Central memory CD4-positive, alpha-beta T cell (primary cell): ENCODE results near the gene GALNT13.
"Not testable (repeated sequence)": the region's sequence is repeated elsewhere in the genome, so short reads cannot be mapped to it uniquely, and the experiment has no call there.

Experiments used
- DNase-seq: peaks from one replicate; pipeline ENCODE4 v3.0.0; 2022

Gene GALNT13

GRCh38 chr2:154439156-154439555, 567.4 kb downstream of the GALNT13 start:
- DNase-seq = no peak

- no peak for DNase-seq
Observed at GRCh38 chr2:154443919-154444318, 572.2 kb downstream of the GALNT13 start.

- no peak for DNase-seq
Observed at GRCh38 chr2:154446324-154446723, 574.6 kb downstream of the GALNT13 start.

GRCh38 chr2:154447727-154448418, 576.2 kb downstream of the GALNT13 start:
- DNase-seq = no peak

DNA sequence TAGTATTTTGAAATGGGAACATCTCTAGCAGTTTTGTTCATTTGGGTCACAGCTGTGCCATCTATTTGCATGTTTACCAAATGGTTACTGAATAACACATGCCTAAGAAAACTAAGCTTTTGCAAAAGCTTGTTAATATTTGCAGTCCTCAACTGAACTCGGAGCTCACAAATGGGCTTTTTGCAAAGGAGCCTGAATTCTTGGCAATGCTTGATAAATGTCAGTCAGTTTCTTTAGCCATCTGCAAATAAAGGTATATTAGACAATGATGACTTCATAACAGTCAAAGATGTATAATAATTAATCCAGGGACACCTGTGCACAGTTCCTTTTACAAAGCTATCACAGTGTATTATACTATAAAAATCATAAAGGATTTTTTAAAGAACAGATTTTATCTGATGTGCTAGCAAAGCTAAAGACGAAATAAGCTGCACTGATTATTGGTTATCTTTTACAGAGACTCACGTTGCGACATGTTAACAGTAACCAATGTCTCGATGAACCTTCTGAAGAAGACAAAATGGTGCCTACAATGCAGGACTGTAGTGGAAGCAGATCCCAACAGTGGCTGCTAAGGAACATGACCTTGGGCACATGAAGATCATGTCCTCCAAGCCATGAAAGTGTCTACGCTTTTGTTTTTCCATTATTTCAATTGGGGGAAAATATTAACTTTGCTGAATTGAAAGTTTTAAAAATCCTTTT, 578.4 kb downstream of the GALNT13 start:
- DNase-seq = no peak

- no peak for DNase-seq
Observed at GRCh38 chr2:154452471-154452870, 580.7 kb downstream of the GALNT13 start.

DNA sequence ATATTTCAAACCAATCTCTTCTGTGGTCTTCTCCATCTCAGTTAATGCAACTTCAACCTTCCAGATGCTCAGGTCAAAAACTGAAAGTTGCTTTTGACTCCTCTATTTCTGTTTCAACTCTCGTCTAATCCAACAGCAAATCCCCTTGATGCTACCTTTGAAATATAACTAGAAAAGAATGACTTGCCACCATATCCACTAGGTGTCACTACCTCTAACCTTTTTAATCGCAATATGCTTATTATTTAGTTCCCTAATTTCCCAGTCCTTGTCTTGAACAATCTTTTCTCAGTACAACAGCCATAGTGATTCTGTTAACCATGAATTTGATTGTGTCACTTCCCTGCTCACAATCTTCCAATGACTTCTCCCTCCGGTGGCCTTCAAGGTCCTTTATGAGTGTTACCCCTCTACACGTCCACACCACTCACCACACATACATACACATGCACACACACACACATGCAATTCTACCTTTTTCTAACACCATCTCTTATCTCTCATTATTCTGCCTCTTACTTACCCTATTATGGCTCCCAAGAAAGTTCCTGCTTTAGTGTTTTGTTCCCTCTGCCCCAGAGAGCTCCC, 581.3 kb downstream of the GALNT13 start:
- DNase-seq = no peak

GRCh38 chr2:154455166-154455565, 583.4 kb downstream of the GALNT13 start:
- DNase-seq = no peak

DNA sequence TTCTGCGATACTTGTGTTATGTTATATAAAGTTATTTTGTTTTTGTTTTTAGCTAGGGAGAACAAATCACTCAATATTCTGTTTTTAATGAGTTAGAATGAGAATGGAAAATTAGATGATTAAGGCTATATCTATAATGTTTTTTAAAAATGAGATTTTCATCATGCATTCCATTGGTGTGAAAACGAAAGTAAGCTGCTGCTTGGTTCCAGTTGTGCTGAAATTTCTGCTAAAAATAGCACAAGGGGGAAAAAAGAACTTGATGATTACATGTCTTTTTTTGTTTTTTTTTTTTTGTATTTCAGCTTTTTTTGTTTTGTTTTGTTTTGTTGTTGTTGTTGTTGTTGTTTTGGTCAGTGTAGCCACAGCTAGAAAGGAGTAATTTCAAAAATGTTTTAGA, 584.1 kb downstream of the GALNT13 start:
- no peak for DNase-seq

DNA sequence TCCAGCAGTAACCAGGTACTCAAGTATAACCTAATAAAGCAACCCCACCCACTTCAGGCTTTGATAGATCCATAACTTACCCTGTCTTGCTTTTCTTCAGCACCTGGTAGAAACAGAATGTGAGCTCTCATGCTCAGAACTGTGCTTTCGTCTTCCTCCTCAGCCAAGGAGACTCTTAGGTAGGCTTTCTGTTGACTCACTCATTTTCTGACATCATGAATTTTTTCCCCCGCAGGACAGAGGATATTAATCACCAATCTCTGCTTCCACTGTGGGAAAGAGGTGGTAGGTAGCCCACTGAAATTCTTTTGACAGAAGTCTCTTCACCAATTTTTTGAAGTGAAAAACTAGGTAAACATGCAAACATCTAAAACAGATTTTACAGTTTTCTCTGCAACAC, 585.6 kb downstream of the GALNT13 start:
- DNase-seq = no peak

- DNase-seq = no peak
Observed at GRCh38 chr2:154459286-154459685, 587.6 kb downstream of the GALNT13 start.

DNA sequence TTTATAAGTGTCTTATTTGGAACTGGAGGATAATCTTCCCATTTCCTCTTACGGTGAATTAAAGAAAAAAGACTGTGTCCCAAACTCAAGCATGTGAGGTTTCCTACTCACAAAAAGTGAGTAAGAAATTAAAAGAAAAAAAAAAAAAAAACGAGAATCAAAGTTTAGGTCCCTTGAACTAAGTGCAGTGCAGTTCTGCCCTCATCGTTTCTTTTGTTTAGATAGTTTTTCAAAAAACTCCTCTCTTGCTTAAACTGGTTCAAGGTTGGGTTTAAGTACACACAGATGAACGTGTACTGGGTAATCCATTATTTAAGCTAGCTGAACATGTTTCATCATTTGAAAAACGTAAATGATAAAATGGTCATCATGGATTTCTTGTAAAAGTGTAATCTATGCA, 590.9 kb downstream of the GALNT13 start:
- DNase-seq = no peak

DNA sequence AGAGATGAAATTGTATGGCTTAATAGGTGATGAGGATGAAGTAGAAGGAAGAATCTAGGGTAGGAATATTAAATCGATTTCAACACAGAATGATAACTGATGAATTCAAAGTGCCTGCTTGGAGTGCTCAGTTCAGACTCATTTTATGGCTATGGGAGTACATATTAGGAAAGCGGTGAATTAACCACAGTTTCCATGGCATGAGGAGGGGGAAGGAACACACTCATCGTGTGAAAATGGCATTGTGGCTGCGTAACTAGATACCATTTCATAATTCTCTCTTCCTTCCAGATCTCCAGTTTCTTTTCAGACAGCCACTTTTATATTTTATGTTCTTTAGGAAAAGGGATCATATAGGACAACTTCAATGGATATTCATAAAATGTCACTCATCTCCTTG, 594.5 kb downstream of the GALNT13 start:
- DNase-seq = no peak

DNA sequence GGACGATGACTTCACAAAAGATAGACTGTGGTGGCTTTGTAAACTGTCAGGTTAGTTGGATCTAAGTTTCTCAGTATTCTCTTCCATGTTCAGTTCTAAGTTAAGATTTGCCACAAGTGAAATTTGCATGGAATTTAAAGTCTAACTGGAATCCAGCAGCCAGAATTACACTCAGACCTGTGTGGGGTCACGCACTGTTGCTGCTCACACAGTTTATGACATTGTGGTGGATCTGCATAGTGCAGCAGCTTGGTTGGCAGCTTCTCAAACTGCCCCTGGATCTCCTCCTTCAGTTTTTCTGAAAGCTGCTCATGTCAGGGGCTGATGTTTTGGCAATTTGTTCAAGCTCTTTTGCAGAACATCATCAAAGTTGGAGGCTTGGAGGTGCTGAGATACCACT, 598.7 kb downstream of the GALNT13 start:
- DNase-seq = no peak

DNA sequence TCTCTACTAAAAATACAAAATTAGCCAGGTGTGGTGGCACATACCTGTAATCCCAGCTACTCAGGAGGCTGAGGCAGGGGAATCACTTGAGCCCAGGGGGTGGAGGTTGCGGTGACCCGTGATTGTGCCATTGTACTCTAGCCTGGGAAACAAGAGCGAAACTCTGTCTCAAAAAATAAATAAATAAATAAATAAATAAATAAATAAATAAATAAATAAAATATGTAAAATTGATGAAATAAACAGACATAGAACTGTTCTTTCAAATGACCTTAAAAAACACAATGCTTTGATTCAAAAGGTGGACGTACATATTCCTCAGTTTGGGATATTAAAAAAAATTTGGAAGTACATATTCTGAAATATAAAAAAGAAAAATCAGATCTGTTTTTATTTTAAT, 599.8 kb downstream of the GALNT13 start:
- not testable (repeated sequence) for DNase-seq

DNA sequence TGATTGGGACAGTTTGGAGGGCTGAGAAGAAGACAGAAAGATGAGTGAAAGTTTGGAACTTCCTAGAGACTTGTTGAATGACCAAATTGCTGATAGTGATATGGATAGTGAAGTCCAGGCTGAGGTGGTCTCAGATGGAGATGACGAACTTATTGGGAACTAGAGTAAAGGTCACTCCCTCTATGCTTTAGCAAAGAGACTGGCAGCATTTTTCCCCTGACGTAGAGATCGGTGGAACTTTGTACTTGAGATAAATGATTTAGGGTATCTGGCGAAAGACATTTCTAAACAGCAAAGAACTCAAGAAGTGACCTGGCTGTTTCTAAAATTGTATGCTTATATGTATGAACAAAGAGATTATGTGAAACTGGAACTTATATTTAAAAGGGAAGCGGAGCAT, 605.6 kb downstream of the GALNT13 start:
- DNase-seq = no peak

- no peak for DNase-seq
Observed at GRCh38 chr2:154480521-154480920, 608.8 kb downstream of the GALNT13 start.

DNA sequence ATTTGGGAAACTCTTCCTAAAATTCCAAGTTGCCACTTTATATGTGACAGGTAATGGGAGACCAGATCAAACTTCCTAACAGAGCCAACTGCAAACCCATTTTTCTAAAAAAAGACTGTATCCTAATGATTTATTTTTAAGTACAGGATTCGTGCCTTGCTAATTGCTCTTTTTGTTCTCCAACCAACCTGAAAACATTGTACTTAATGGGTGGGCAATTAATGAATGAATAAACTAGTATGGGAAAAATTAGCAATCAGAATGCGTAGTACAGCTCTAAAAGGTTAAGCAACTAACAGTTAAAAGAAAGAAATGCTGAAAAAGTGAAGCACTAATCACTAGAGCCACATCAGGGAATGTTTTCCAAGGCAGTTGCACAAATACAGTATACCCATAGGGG, 609.6 kb downstream of the GALNT13 start:
- no peak for DNase-seq

GRCh38 chr2:154484338-154485099, 612.8 kb downstream of the GALNT13 start:
- DNase-seq = no peak

DNA sequence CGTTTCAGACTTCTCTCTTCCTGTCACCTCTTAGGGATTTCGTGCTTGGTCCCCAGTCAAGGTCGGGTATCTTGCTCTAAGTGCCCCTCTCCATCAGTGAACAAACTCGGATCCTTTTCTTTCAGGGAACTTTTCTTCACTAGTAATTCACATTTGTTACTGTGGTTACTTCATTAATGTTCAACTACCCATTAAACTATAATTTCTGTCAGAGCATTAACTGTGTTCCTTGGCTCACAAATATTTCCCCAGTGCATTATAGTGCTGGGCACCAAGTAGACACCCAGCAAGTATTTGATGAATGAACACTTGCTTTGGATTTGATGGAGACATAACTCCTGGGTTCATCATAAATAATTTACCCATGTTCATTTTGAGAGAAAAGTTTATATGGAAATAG, 617.1 kb downstream of the GALNT13 start:
- DNase-seq = no peak

DNA sequence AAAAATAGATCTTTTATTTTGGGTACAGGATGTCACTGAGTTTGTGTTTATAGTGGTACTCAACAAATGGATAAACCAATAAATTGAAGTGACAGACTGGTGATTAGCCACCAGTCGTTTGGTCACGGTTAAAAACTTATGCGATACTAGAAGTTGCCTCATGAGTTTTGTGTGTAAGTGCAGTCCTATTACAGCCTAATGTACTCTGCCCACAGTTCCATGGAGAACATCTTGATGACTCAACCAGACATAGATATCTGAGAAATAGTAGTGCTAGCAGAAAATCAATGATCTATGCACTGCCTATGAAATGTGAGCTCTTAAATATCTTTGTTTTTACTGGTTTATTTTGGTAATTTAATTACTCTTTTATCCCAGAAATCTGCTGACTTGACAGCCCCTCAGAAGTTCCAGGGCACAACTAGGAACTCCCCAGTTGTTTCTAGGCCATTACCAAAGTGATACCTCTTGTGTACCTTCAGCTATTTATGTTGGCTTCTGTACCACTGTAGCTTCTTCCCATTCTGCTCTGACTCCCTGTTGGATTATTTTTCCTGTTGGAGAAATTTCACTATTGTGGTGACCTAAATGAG, 617.6 kb downstream of the GALNT13 start:
- no peak for DNase-seq

- no peak for DNase-seq
Observed at GRCh38 chr2:154490530-154490929, 618.8 kb downstream of the GALNT13 start.

GRCh38 chr2:154495455-154495868, 623.7 kb downstream of the GALNT13 start:
- no peak for DNase-seq
